Measurements from ENCODE around the gene NPAT. TPM values are rescaled to one million over a fixed set of nuclear protein-coding genes. Genes with fewer than 3 reads are reported as not detected.

Gene NPAT
- total RNA-seq, 2 donors from 2014 or later = 21.8 to 23.8 TPM

- TF ChIP-seq CTCF (conservative IDR thresholded peaks at IDR 0.05) = no peak
- no peaks in the 10 kb centered on the region for H3K4me1 Mint-ChIP-seq
- Histone ChIP-seq H3K4me3 (ENCODE audit: low read length) (no peak overlapping the region), H3K27ac (ENCODE audit: low read depth, low read length) (no peak overlapping the region), H3K9ac (ENCODE audit: extremely low read depth, low read length, poor library complexity, severe bottlenecking) (no peak overlapping the region), H3K9me3 (ENCODE audit: control insufficient read depth, low read length) (no peaks in the 10 kb centered on the region), H3K36me3 (ENCODE audit: control insufficient read depth, insufficient read depth, low read length) (peaks cover 88% of the 10 kb centered on the region), H3K27me3 (ENCODE audit: control insufficient read depth, insufficient read depth, low read length, poor library complexity, severe bottlenecking) (no peaks in the 10 kb centered on the region), H3K4me1 (ENCODE audit: control insufficient read depth, insufficient read depth, low read length) (no peaks in the 10 kb centered on the region)
- no peak overlapping the region for H3K4me3 Mint-ChIP-seq
- WGBS, 2 experiments (ENCODE audit: insufficient coverage in 1 of 2, insufficient read length in 1 of 2) = 97 to 100% methylated on average over 1 of the region's 1 CpG
- no peak overlapping the region for H3K27ac Mint-ChIP-seq
- no peak for DNase-seq
- no peaks in the 10 kb centered on the region for H3K27me3 Mint-ChIP-seq (ENCODE audit: insufficient read depth)
- H3K36me3 Mint-ChIP-seq (ENCODE audit: low read depth) = peaks cover 79% of the 10 kb centered on the region
- H3K9me3 Mint-ChIP-seq = no peaks in the 10 kb centered on the region
Observed at GRCh38 chr11:108147150-108147549, 75.3 kb downstream of the NPAT start.

DNA sequence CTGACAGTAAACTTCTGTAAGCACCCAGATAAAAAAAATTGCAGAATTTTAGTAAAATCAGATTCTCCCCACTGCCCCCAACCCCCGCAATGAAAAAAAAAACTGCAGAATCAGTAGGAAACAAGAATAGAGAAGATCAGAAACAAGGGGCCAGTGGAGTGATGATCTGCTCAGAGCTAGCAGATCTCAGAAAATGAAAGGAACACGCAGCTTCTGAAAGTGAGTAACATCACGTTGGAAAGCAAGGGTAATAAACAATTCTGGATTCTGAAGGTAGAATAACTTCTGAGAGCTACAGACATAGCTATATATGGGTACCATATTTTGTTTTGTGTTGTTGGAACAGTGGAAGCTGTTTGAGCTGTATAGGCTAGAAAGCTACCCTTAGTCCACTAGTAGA is 77.8 kb downstream of the NPAT start:
- no peak overlapping the region for H3K9ac ChIP-seq (ENCODE audit: extremely low read depth, low read length, poor library complexity, severe bottlenecking)
- H3K4me1 ChIP-seq (ENCODE audit: control insufficient read depth, insufficient read depth, low read length) = no peaks in the 10 kb centered on the region
- H3K27me3 Mint-ChIP-seq (ENCODE audit: insufficient read depth) = no peaks in the 10 kb centered on the region
- WGBS, 2 experiments (ENCODE audit: insufficient coverage in 1 of 2, insufficient read length in 1 of 2) = 91 to 100% methylated on average over 2 to 3 of the region's 3 CpGs
- no peaks in the 10 kb centered on the region for H3K27me3 ChIP-seq (ENCODE audit: control insufficient read depth, insufficient read depth, low read length, poor library complexity, severe bottlenecking)
- no peak overlapping the region for H3K4me3 Mint-ChIP-seq
- H3K36me3 Mint-ChIP-seq (ENCODE audit: low read depth) = peaks cover 72% of the 10 kb centered on the region
- no peak overlapping the region for H3K27ac ChIP-seq (ENCODE audit: low read depth, low read length)
- no peak overlapping the region for H3K4me3 ChIP-seq (ENCODE audit: low read length)
- no peak for TF ChIP-seq CTCF (conservative IDR thresholded peaks at IDR 0.05)
- no peaks in the 10 kb centered on the region for H3K9me3 Mint-ChIP-seq
- no peaks in the 10 kb centered on the region for H3K4me1 Mint-ChIP-seq
- DNase-seq = no peak
- H3K9me3 ChIP-seq (ENCODE audit: control insufficient read depth, low read length) = no peaks in the 10 kb centered on the region
- peak overlapping the region; percentile 28 for H3K27ac Mint-ChIP-seq
- peaks cover 76% of the 10 kb centered on the region for H3K36me3 ChIP-seq (ENCODE audit: control insufficient read depth, insufficient read depth, low read length)

- no peak overlapping the region for H3K4me3 Mint-ChIP-seq
- no peaks in the 10 kb centered on the region for H3K4me1 Mint-ChIP-seq
- WGBS, 2 experiments (ENCODE audit: insufficient coverage in 1 of 2, insufficient read length in 1 of 2) = 85 to 86% methylated on average over 7 of the region's 7 CpGs
- Histone ChIP-seq H3K4me1 (ENCODE audit: control insufficient read depth, insufficient read depth, low read length) (no peaks in the 10 kb centered on the region), H3K36me3 (ENCODE audit: control insufficient read depth, insufficient read depth, low read length) (peaks cover 53% of the 10 kb centered on the region), H3K9me3 (ENCODE audit: control insufficient read depth, low read length) (no peaks in the 10 kb centered on the region), H3K27ac (ENCODE audit: low read depth, low read length) (no peak overlapping the region), H3K4me3 (ENCODE audit: low read length) (no peak overlapping the region), H3K9ac (ENCODE audit: extremely low read depth, low read length, poor library complexity, severe bottlenecking) (no peak overlapping the region), H3K27me3 (ENCODE audit: control insufficient read depth, insufficient read depth, low read length, poor library complexity, severe bottlenecking) (no peaks in the 10 kb centered on the region)
- no peak for TF ChIP-seq CTCF (conservative IDR thresholded peaks at IDR 0.05)
- H3K36me3 Mint-ChIP-seq (ENCODE audit: low read depth) = peaks cover 61% of the 10 kb centered on the region
- no peaks in the 10 kb centered on the region for H3K27me3 Mint-ChIP-seq (ENCODE audit: insufficient read depth)
- DNase-seq = no peak
- no peak overlapping the region for H3K27ac Mint-ChIP-seq
- no peaks in the 10 kb centered on the region for H3K9me3 Mint-ChIP-seq
Observed at GRCh38 chr11:108142304-108142703, 80.1 kb downstream of the NPAT start.
